Osteocyte (in vitro differentiated cells): ENCODE measurements around the gene MTX1. TPM values are rescaled to one million over a fixed set of nuclear protein-coding genes. Genes with fewer than 3 reads are reported as not detected.

Experiments
- DNase-seq: peaks from one replicate; pipeline ENCODE4 v3.0.0; 2021; ENCODE audit warnings: mixed read lengths; ENCODE audit not compliant: unreplicated experiment; ENCODE audit errors: extremely low spot score
- H3K27ac Mint-ChIP-seq: one replicate; pipeline ENCODE4 v1.8.0; 2021; ENCODE audit warnings: mild to moderate bottlenecking, mixed read lengths; ENCODE audit not compliant: unreplicated experiment
- H3K27me3 Mint-ChIP-seq: one replicate; pipeline ENCODE4 v1.8.0; 2021; ENCODE audit warnings: mixed read lengths; ENCODE audit not compliant: unreplicated experiment
- H3K36me3 Mint-ChIP-seq: one replicate; pipeline ENCODE4 v1.8.0; 2021; ENCODE audit warnings: mixed read lengths; ENCODE audit not compliant: unreplicated experiment
- H3K4me1 Mint-ChIP-seq: one replicate; pipeline ENCODE4 v1.8.0; 2021; ENCODE audit warnings: mixed read lengths; ENCODE audit not compliant: unreplicated experiment
- H3K4me3 Mint-ChIP-seq: one replicate; pipeline ENCODE4 v1.8.0; 2021; ENCODE audit warnings: mild to moderate bottlenecking, moderate library complexity, mixed read lengths; ENCODE audit not compliant: unreplicated experiment
- H3K9me3 Mint-ChIP-seq: one replicate; pipeline ENCODE4 v1.8.0; 2021; ENCODE audit warnings: mixed read lengths; ENCODE audit not compliant: unreplicated experiment
- total RNA-seq: library from RNA; stranded (reverse); gene quantifications from 2 replicates; pipeline ENCODE4 v1.2.1, GENCODE V29; 2021
- TF ChIP-seq, protein P1 (sequence below): fragments of 200-600 bp; sonication (generic); IDR thresholded peaks from 2 replicates; pipeline ENCODE4 v1.5.0; 2021; ENCODE audit warnings: antibody characterized with exemption, mild to moderate bottlenecking, moderate library complexity

MTX1 gene
- total RNA-seq, 1 donor from 2014 or later: 33.2 TPM

DNA sequence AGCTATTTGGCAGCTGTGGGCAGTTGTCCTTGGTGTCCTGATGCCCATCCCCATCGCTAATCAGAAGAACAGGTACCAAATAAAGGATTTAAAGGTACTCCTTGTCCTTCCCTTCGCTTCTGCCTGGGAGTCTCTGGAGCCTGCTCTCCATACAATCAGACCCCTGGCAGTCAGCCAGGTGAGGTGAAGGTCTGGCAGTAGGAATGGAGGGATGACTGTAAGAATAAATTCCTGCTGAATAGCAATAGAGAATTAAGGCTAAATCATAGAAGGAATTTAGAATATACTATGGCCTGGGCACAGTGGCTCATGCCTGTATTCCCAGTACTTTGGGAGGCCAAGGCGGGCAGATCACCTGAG is 10.0 kb upstream of the MTX1 start:
- TF ChIP-seq, protein P1, sequence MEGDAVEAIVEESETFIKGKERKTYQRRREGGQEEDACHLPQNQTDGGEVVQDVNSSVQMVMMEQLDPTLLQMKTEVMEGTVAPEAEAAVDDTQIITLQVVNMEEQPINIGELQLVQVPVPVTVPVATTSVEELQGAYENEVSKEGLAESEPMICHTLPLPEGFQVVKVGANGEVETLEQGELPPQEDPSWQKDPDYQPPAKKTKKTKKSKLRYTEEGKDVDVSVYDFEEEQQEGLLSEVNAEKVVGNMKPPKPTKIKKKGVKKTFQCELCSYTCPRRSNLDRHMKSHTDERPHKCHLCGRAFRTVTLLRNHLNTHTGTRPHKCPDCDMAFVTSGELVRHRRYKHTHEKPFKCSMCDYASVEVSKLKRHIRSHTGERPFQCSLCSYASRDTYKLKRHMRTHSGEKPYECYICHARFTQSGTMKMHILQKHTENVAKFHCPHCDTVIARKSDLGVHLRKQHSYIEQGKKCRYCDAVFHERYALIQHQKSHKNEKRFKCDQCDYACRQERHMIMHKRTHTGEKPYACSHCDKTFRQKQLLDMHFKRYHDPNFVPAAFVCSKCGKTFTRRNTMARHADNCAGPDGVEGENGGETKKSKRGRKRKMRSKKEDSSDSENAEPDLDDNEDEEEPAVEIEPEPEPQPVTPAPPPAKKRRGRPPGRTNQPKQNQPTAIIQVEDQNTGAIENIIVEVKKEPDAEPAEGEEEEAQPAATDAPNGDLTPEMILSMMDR: no peak
- peaks cover 3% of the 10 kb centered on the region for H3K36me3 Mint-ChIP-seq
- H3K4me3 Mint-ChIP-seq: no peak overlapping the region

DNA sequence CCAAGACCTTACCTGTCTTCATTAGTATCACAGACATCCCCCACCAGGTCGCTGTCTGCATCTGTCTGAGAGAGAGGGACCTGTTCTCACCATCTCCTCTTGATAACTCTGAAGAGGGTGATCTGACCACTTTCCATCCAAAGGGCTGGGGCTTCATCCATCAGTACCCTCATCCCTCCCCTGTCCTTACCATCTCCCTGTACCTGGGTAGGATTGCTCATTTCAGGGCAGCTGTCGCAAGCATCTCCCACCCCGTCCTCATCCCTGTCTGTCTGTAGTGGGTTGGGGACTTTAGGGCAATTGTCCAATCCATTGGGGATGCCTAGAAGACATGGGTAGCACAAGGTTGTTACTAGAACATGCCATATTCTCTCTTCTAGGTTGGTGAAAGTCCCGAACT is 8.7 kb upstream of the MTX1 start:
- H3K9me3 Mint-ChIP-seq: no peaks in the 10 kb centered on the region
- peaks cover 5% of the 10 kb centered on the region for H3K36me3 Mint-ChIP-seq
- no peak overlapping the region for H3K4me3 Mint-ChIP-seq
- H3K27me3 Mint-ChIP-seq: no peaks in the 10 kb centered on the region
- peaks cover 10% of the 10 kb centered on the region for H3K4me1 Mint-ChIP-seq
- TF ChIP-seq, protein P1: no peak
- no peak for DNase-seq
- H3K27ac Mint-ChIP-seq: no peak overlapping the region

More for the DNA sequence above, 10.0 kb upstream of the MTX1 start:
- Mint-ChIP-seq H3K27ac (no peak overlapping the region), H3K9me3 (no peaks in the 10 kb centered on the region), H3K4me1 (peaks cover 19% of the 10 kb centered on the region), H3K27me3 (no peaks in the 10 kb centered on the region)
- DNase-seq: no peak

DNA sequence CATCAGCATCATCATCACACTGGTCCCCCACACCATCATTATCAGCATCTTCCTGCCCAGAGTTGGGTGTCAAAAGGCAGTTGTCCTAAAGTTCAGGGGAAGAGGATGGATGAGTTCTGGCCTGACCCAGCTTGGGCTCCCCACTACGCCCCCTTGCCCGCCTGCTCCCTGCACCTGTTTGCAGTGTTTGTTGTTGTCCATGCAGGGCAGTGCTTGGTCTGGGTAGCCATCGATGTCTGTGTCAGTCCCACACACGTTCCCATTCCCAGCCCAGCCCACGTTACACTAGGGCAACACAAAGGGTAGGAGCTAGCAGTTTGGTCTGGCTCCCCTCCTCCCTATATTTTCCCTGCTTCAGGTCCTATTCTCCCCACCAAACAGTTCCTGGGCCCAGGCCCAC is 7.6 kb upstream of the MTX1 start:
- Mint-ChIP-seq H3K27me3 (no peaks in the 10 kb centered on the region), H3K4me1 (peaks cover 3% of the 10 kb centered on the region), H3K4me3 (no peak overlapping the region), H3K27ac (no peak overlapping the region), H3K36me3 (peaks cover 5% of the 10 kb centered on the region), H3K9me3 (no peaks in the 10 kb centered on the region)
- no peak for DNase-seq
- TF ChIP-seq, protein P1: no peak

DNA sequence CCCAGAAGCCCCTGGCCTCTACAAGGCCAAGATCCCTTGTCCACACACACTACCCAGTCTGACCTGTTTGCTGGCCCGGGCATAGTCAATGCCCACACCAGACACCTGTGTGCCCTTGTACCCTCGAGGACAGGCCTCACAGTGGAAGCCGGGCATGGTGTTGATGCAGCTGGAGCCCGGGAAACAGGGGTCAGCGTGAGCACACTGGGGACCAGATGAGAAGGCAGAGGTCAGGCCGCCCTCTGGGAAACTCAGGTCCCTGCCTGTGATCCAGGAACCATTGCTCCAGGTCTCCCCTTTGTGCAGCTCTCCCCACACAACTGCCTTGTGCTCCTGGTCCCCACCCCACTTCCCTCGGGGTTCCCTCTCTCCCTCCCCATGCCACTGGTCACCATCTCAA is 6.3 kb upstream of the MTX1 start:
- TF ChIP-seq, protein P1: no peak
- Mint-ChIP-seq H3K27me3 (no peaks in the 10 kb centered on the region), H3K4me1 (peaks cover 7% of the 10 kb centered on the region), H3K4me3 (no peak overlapping the region), H3K9me3 (no peaks in the 10 kb centered on the region), H3K36me3 (peaks cover 5% of the 10 kb centered on the region), H3K27ac (no peak overlapping the region)
- DNase-seq: no peak

DNA sequence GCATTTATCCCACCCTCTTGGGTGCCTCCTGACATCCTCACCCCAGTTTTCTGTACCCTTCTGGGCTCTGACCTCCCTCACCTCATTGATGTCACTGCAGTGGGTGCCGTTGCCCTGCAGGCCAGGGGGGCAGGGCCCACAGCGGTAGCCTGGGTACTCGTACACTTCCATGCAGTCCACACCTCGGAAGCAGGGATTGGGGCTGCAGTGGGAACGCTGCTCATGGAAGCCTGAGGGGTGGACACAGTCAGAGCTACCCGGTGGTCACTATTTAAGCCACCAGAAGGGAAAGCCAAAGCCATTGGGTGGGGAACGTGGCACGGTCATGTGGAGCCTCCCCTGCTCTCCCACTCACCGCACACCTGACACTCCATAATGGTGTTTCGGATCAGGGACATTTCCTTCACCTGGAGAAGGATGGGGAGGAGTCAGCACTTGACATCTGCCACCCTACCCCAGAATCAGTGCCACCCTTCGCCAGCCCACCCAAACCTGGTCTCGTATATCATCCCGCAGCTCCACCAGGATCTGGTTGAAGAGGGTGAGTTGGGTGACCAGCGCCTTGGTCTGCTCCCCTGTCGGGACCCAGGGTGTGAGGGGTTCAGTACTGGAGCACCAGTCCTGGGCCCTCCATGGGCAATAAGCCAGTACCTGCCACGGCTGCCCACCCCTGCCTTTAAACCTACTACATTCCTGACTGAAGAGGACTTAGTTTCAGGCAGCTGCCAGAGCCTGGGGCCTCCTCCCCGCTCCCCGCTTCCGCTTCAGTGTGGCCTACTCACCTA is 5.6 kb upstream of the MTX1 start:
- DNase-seq: no peak

More for the DNA sequence above, 5.6 kb upstream of the MTX1 start:
- no peak overlapping the region for H3K27ac Mint-ChIP-seq
- peaks cover 14% of the 10 kb centered on the region for H3K4me1 Mint-ChIP-seq
- no peaks in the 10 kb centered on the region for H3K9me3 Mint-ChIP-seq
- TF ChIP-seq, protein P1: no peak
- no peak overlapping the region for H3K4me3 Mint-ChIP-seq
- no peaks in the 10 kb centered on the region for H3K27me3 Mint-ChIP-seq
- H3K36me3 Mint-ChIP-seq: peaks cover 5% of the 10 kb centered on the region
